Caco-2 (cell line): ENCODE results near the gene CGNL1. TPM values are rescaled to one million over a fixed set of nuclear protein-coding genes. Genes with fewer than 3 reads are reported as not detected.

ENCODE experiments used
- BruUV-seq: library from RNA; stranded (reverse); fragments of 400-500 nt; replicated peaks from 2 replicates; lab custom pipeline; 2021; lab: Mats Ljungman, UMichigan
- CTCF ChIA-PET: fragments of 300-600 bp; sonication (Branson Sonifier 250); formaldehyde crosslinking; loops from one replicate; lab custom pipeline; 2022; ENCODE audit warnings: antibody characterized with exemption; lab: Charles Lee
- POLR2A ChIA-PET: fragments of 300-600 bp; sonication (Branson Sonifier 250); formaldehyde crosslinking; loops from one replicate; lab custom pipeline; 2022; ENCODE audit warnings: antibody characterized with exemption; lab: Charles Lee
- DNase-seq, 2 experiments: peaks; one replicate each; pipeline versions ENCODE4 v3.0.0 to v3.0.0-alpha.2; 2020 to 2022
- H3K27me3 ChIP-seq: replicated peaks from 2 replicates; pipeline ENCODE4 v1.6.0; 2011; ENCODE audit warnings: low read length; ENCODE audit not compliant: control insufficient read depth, insufficient read depth
- H3K36me3 ChIP-seq: 2 replicates; pipeline ENCODE4 v1.5.1; 2011; ENCODE audit warnings: low read length; ENCODE audit not compliant: control insufficient read depth, insufficient read depth
- H3K4me1 ChIP-seq: fragments of 250-450 bp; sonication (Bioruptor Pico); 2 replicates; pipeline ENCODE4 v1.5.1; 2020; ENCODE audit warnings: mild to moderate bottlenecking
- H3K4me3 ChIP-seq: 2 replicates; pipeline ENCODE4 v1.5.1; 2011; ENCODE audit warnings: low read depth, mild to moderate bottlenecking, control low read depth, low read length
- H3K9me3 ChIP-seq: fragments of 250-450 bp; sonication (Bioruptor Pico); 2 replicates; pipeline ENCODE4 v1.5.1; 2020; ENCODE audit warnings: mild to moderate bottlenecking, moderate library complexity
- H3K27ac Mint-ChIP-seq: one replicate; pipeline ENCODE4 v1.8.0; 2022; ENCODE audit warnings: mixed read lengths; ENCODE audit not compliant: unreplicated experiment
- H3K27me3 Mint-ChIP-seq: one replicate; pipeline ENCODE4 v1.8.0; 2022; ENCODE audit warnings: mixed read lengths; ENCODE audit not compliant: insufficient read depth, unreplicated experiment
- H3K36me3 Mint-ChIP-seq: one replicate; pipeline ENCODE4 v1.8.0; 2022; ENCODE audit warnings: mild to moderate bottlenecking, mixed read lengths; ENCODE audit not compliant: insufficient read depth, unreplicated experiment
- H3K4me1 Mint-ChIP-seq: one replicate; pipeline ENCODE4 v1.8.0; 2022; ENCODE audit warnings: low read depth, mixed read lengths; ENCODE audit not compliant: unreplicated experiment
- H3K4me3 Mint-ChIP-seq: one replicate; pipeline ENCODE4 v1.8.0; 2022; ENCODE audit warnings: mild to moderate bottlenecking, moderate library complexity, mixed read lengths; ENCODE audit not compliant: unreplicated experiment
- H3K9me3 Mint-ChIP-seq: one replicate; pipeline ENCODE4 v1.8.0; 2022; ENCODE audit warnings: mixed read lengths; ENCODE audit not compliant: unreplicated experiment
- intact Hi-C: fragments of 100-400 bp; cut with micrococcal nuclease; formaldehyde crosslinking; loops from one replicate; pipeline ENCODE4 v1.10.0; 2022; ENCODE audit not compliant: unreplicated experiment
- total RNA-seq: library from RNA; stranded (reverse); gene quantifications from 2 replicates; pipeline ENCODE4 v1.2.3, GENCODE V29; 2022
- TF ChIP-seq, protein P1 (sequence below), 2 experiments: fragments of 200-600 bp in 1 of 2; IDR thresholded peaks; 1 replicate in 1 of 2; 2 replicates in 1 of 2; pipeline versions ENCODE4 v1.5.1 to v1.8.0; 2011 to 2022; ENCODE audit warnings: antibody characterized with exemption in 1 of 2, control low read depth in 1 of 2, inconsistent platforms in 1 of 2, low read depth in 1 of 2, low read length in 1 of 2, mild to moderate bottlenecking in 1 of 2, moderate library complexity in 1 of 2; ENCODE audit not compliant: insufficient read depth in 1 of 2, severe bottlenecking in 1 of 2, unreplicated experiment in 1 of 2

The CGNL1 gene
- total RNA-seq, 1 experiment from 2014 or later = 8.3 TPM

DNA sequence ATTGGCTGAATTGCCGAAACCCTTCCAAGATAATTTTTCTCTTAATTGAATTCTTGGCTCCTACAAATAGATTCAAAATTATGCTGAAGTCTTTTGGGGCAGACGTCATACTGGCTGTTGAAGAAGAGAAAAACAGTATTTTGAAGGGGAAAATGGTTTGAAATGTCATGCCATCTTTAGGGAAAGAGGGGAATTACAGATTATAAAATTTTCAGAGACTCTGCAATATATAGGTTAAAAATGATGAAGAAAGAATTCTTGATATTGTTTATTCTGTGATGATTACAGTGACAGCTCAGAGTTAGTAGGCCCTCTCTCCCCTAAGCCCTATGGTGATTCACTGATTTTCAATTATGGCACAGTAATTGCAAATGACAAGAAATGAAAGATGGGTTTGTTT is 86.1 kb downstream of the CGNL1 start:
- H3K36me3 ChIP-seq = no peaks in the 10 kb centered on the region
- BruUV-seq = no TSS peak
- CTCF ChIA-PET = interaction anchor here (1.3 kb wide), 1 partner anchor 65 kb away, joined by 4 read pairs; no protein-coding TSS in a partner anchor

DNA sequence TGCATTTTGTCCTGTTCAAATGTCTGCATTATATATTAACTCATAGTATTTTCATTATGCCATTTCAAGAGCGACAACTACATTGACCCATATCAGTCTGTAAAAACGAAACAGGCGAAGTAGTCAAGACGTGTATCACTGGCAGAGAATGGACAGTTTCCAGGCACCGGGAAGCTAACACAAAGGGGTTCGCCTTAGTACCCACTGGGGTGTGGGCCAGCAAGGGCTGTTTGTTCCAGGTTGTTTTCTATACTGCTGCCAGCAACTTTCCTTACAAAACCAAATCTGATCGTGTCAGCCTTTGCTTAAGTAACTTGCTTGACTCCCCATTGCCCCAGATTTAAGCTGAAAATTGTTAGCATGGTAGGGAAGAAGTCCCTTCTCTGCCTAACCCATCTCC is 87.1 kb downstream of the CGNL1 start:
- no peaks in the 10 kb centered on the region for H3K4me1 Mint-ChIP-seq
- H3K4me3 Mint-ChIP-seq = no peak overlapping the region
- DNase-seq = no peak
- Histone ChIP-seq H3K9me3 (no peaks in the 10 kb centered on the region), H3K27me3 (no peaks in the 10 kb centered on the region), H3K36me3 (no peaks in the 10 kb centered on the region), H3K4me1 (no peaks in the 10 kb centered on the region), H3K4me3 (no peak overlapping the region)
- H3K27me3 Mint-ChIP-seq = no peaks in the 10 kb centered on the region
- POLR2A ChIA-PET = no interaction called here
- no peak overlapping the region for H3K27ac Mint-ChIP-seq
- BruUV-seq = no TSS peak
- CTCF ChIA-PET = interaction anchor here (2.0 kb wide), 1 partner anchor 64 kb away, joined by 6 read pairs; no protein-coding TSS in a partner anchor
- no peaks in the 10 kb centered on the region for H3K9me3 Mint-ChIP-seq
- intact Hi-C loops = loop anchor here (5.0 kb wide), 1 partner anchor 121 kb away; no protein-coding TSS in a partner anchor
- H3K36me3 Mint-ChIP-seq = no peaks in the 10 kb centered on the region
- TF ChIP-seq, protein P1, sequence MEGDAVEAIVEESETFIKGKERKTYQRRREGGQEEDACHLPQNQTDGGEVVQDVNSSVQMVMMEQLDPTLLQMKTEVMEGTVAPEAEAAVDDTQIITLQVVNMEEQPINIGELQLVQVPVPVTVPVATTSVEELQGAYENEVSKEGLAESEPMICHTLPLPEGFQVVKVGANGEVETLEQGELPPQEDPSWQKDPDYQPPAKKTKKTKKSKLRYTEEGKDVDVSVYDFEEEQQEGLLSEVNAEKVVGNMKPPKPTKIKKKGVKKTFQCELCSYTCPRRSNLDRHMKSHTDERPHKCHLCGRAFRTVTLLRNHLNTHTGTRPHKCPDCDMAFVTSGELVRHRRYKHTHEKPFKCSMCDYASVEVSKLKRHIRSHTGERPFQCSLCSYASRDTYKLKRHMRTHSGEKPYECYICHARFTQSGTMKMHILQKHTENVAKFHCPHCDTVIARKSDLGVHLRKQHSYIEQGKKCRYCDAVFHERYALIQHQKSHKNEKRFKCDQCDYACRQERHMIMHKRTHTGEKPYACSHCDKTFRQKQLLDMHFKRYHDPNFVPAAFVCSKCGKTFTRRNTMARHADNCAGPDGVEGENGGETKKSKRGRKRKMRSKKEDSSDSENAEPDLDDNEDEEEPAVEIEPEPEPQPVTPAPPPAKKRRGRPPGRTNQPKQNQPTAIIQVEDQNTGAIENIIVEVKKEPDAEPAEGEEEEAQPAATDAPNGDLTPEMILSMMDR (IDR thresholded peaks at IDR 0.05; ENCODE audit: insufficient read depth in 1 of 2, low read depth in 1 of 2, low read length in 1 of 2, severe bottlenecking in 1 of 2, unreplicated experiment in 1 of 2) = no peak

More for the DNA sequence above, 86.1 kb downstream of the CGNL1 start:
- TF ChIP-seq, protein P1 (IDR thresholded peaks at IDR 0.05; ENCODE audit: insufficient read depth in 1 of 2, low read depth in 1 of 2, low read length in 1 of 2, severe bottlenecking in 1 of 2, unreplicated experiment in 1 of 2) = no peak
- Mint-ChIP-seq H3K4me1 (no peaks in the 10 kb centered on the region), H3K4me3 (no peak overlapping the region), H3K27ac (no peak overlapping the region), H3K27me3 (no peaks in the 10 kb centered on the region), H3K9me3 (no peaks in the 10 kb centered on the region), H3K36me3 (no peaks in the 10 kb centered on the region)
- Histone ChIP-seq H3K4me1 (no peaks in the 10 kb centered on the region), H3K27me3 (no peaks in the 10 kb centered on the region), H3K9me3 (no peaks in the 10 kb centered on the region), H3K4me3 (no peak overlapping the region)
- intact Hi-C loops = loop anchor here (5.0 kb wide), 1 partner anchor 120 kb away; no protein-coding TSS in a partner anchor
- POLR2A ChIA-PET = no interaction called here
- no peak for DNase-seq

DNA sequence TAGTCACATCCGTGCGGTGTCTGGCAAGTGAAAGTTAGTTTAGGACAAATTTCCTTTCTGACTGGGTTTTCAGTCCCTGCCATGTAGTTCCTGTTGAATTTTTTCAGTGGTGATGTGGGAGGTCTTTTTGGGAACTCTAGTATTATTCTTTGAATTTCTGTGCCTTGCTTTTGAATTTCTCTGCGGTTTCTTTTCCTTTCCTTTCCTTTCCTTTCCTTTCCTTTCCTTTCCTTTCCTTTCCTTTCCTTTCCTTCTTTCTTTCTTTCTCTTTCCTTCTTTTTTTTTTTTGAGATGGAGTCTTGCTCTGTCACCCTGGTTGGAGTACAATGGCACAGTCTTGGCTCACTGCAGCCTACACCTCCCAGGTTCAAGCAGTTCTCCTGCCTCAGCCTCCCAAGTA is 88.2 kb downstream of the CGNL1 start:
- no peaks in the 10 kb centered on the region for H3K9me3 ChIP-seq
- Mint-ChIP-seq H3K4me1 (no peaks in the 10 kb centered on the region), H3K27me3 (no peaks in the 10 kb centered on the region), H3K9me3 (no peaks in the 10 kb centered on the region), H3K36me3 (no peaks in the 10 kb centered on the region), H3K4me3 (no peak overlapping the region), H3K27ac (no peak overlapping the region)
- CTCF ChIA-PET = interaction anchor here (2.0 kb wide), 1 partner anchor 63 kb away, joined by 6 read pairs; no protein-coding TSS in a partner anchor
- intact Hi-C loops = loop anchor here (5.0 kb wide), 1 partner anchor 122 kb away; no protein-coding TSS in a partner anchor
- no peak overlapping the region for H3K4me3 ChIP-seq
- H3K27me3 ChIP-seq = no peaks in the 10 kb centered on the region
- H3K36me3 ChIP-seq = no peaks in the 10 kb centered on the region
- no peak for DNase-seq
- POLR2A ChIA-PET = no interaction called here
- TF ChIP-seq, protein P1 (IDR thresholded peaks at IDR 0.05; ENCODE audit: insufficient read depth in 1 of 2, low read depth in 1 of 2, low read length in 1 of 2, severe bottlenecking in 1 of 2, unreplicated experiment in 1 of 2) = no peak
- BruUV-seq = no TSS peak
- no peaks in the 10 kb centered on the region for H3K4me1 ChIP-seq
